ENCODE measurements around the gene SCTR.

SCTR gene
- 0 to 0.04 reads per million in 2 donors for total RNA-seq

GRCh38 chr2:119523952-119524694 lies at the start of gene SCTR:
TSS of gene SCTR (minus strand) at chr2:119524483. CDS start at chr2:119524226, 257 bp downstream.
- no peak for DNase-seq

- DNase-seq = no peak
These were observed 43.0 kb upstream of the SCTR start for GRCh38 chr2:119567292-119567691.

GRCh38 chr2:119565481-119565880 lies 41.2 kb upstream of the SCTR start:
- DNase-seq = no peak

- DNase-seq = no peak
These were observed 29.5 kb upstream of the SCTR start for GRCh38 chr2:119553687-119554344.

- no peak for DNase-seq
These were observed 28.6 kb upstream of the SCTR start for GRCh38 chr2:119552902-119553301.

GRCh38 chr2:119550856-119551255 lies 26.6 kb upstream of the SCTR start:
- no peak for DNase-seq

- no peak for DNase-seq
These were observed 26.1 kb upstream of the SCTR start for GRCh38 chr2:119550346-119550745.

- no peak for DNase-seq
These were observed 25.0 kb upstream of the SCTR start for GRCh38 chr2:119549241-119549640.

- no peak for DNase-seq
These were observed 24.3 kb upstream of the SCTR start for GRCh38 chr2:119548516-119549120.

GRCh38 chr2:119546447-119546767 lies 22.1 kb upstream of the SCTR start:
- DNase-seq = no peak

- DNase-seq = no peak
These were observed 21.6 kb upstream of the SCTR start for GRCh38 chr2:119545754-119546446.

- no peak for DNase-seq
These were observed 20.7 kb upstream of the SCTR start for GRCh38 chr2:119544939-119545475.

- no peak for DNase-seq
These were observed 20.0 kb upstream of the SCTR start, which contains the start of gene CFAP221 for GRCh38 chr2:119544075-119544938. TSS of gene CFAP221 (plus strand) at chr2:119544449. CDS start at chr2:119546132, 1,683 bp downstream.

GRCh38 chr2:119541476-119541875 lies 17.2 kb upstream of the SCTR start:
- no peak for DNase-seq

GRCh38 chr2:119537792-119538191 lies 13.5 kb upstream of the SCTR start:
- no peak for DNase-seq

GRCh38 chr2:119536707-119537106 lies 12.4 kb upstream of the SCTR start:
- DNase-seq = no peak

GRCh38 chr2:119536211-119536610 lies 11.9 kb upstream of the SCTR start:
- DNase-seq = no peak

GRCh38 chr2:119533560-119533959 lies 9.3 kb upstream of the SCTR start:
- DNase-seq = no peak

- DNase-seq = no peak
These were observed 7.0 kb upstream of the SCTR start for GRCh38 chr2:119531292-119531691.

GRCh38 chr2:119527999-119528398 lies 3.7 kb upstream of the SCTR start:
- DNase-seq = no peak

GRCh38 chr2:119525614-119526013 lies 1.3 kb upstream of the SCTR start:
- DNase-seq = no peak

GRCh38 chr2:119523383-119523951 lies 816 bp downstream of the SCTR start:
- DNase-seq = no peak

Measured in activated gamma-delta T cell (primary cell).